GM10847 (cell line): ENCODE measurements around the gene TMEM31.

ENCODE experiments used
- POLR2A ChIP-seq: IDR thresholded peaks from 2 replicates; pipeline ENCODE4 v1.6.1; 2011; ENCODE audit not compliant: insufficient read length; ENCODE audit errors: extremely low read depth

TMEM31 gene

GRCh38 chrX:103747163-103747562, 36.5 kb downstream of the TMEM31 start:
- no peak for TF ChIP-seq POLR2A

GRCh38 chrX:103754401-103754800, 43.7 kb downstream of the TMEM31 start:
- TF ChIP-seq POLR2A = no peak

GRCh38 chrX:103756736-103757135, 46.0 kb downstream of the TMEM31 start:
- TF ChIP-seq POLR2A = no peak

GRCh38 chrX:103758555-103758954, 47.8 kb downstream of the TMEM31 start:
- TF ChIP-seq POLR2A = no peak
